Immature natural killer cell (primary cell): ENCODE results near the gene TAOK1. TPM values are rescaled to one million over a fixed set of nuclear protein-coding genes. Genes with fewer than 3 reads are reported as not detected.
A peak's percentile ranks its signal among the peaks of the same experiment; 100 is the strongest.

Source experiments
- DNase-seq, 3 donors: peaks; one replicate each; pipeline ENCODE4 v3.0.0; 2022; ENCODE audit warnings: mixed read lengths in 1 of 3
- H3K27ac Mint-ChIP-seq, 6 donors: one replicate each; pipeline ENCODE4 v1.8.0; 2020; ENCODE audit warnings: mixed read lengths in 6 of 6, mild to moderate bottlenecking in 5 of 6, inconsistent platforms in 4 of 6, moderate library complexity in 3 of 6
- H3K27me3 Mint-ChIP-seq, 3 donors: one replicate each; pipeline ENCODE4 v1.8.0; 2020 to 2021; ENCODE audit warnings: low read depth in 3 of 3, mild to moderate bottlenecking in 3 of 3, mixed read lengths in 3 of 3, moderate library complexity in 3 of 3, inconsistent platforms in 1 of 3
- H3K36me3 Mint-ChIP-seq, 3 donors: one replicate each; pipeline ENCODE4 v1.8.0; 2020; ENCODE audit warnings: mixed read lengths in 3 of 3, inconsistent platforms in 2 of 3, mild to moderate bottlenecking in 2 of 3
- H3K4me1 Mint-ChIP-seq, 2 donors: one replicate each; pipeline ENCODE4 v1.8.0; 2020; ENCODE audit warnings: inconsistent platforms in 2 of 2, mild to moderate bottlenecking in 2 of 2, mixed read lengths in 2 of 2, moderate library complexity in 1 of 2
- H3K4me3 Mint-ChIP-seq, 5 donors: one replicate each; pipeline ENCODE4 v1.8.0; 2020; ENCODE audit warnings: mild to moderate bottlenecking in 5 of 5, mixed read lengths in 5 of 5, inconsistent platforms in 3 of 5, moderate library complexity in 3 of 5
- H3K9me3 Mint-ChIP-seq, 6 donors: one replicate each; pipeline ENCODE4 v1.8.0; 2020; ENCODE audit warnings: mild to moderate bottlenecking in 6 of 6, mixed read lengths in 6 of 6, inconsistent platforms in 4 of 6, moderate library complexity in 3 of 6
- polyA plus RNA-seq, 3 donors: library from polyadenylated mRNA; unstranded; fragments of 300-500 nt; fragmentation: Illumina TruSeq; gene quantifications; one replicate each; pipeline ENCODE4 v1.2.3, GENCODE V29; 2021

The TAOK1 gene
- polyA plus RNA-seq, 3 donors from 2014 or later = 2.0 to 3.4 (median 2.2) TPM

DNA sequence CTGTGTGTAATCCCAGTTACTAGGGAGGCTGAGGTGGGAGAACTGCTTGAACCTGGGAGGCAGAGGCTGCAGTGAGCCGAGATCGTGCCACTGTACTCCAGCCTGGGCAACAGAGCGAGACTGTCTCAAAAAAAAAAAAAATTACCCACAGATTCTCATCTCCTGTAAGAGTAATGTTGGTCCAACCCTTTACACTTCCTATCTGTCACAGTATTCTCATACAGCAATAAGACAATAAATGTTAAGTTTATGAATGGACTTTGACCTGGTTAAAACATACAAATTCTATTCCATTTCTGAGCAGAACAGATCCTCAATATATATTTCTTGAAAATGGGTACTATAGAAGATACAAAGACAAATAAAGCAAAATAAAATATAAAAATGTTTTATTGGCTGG, 30.4 kb upstream of the TAOK1 start:
- no peak for DNase-seq
- Mint-ChIP-seq H3K36me3 (no peaks in the 10 kb centered on the region), H3K4me3 (no peak overlapping the region), H3K27ac (no peak overlapping the region), H3K9me3 (no peaks in the 10 kb centered on the region), H3K27me3 (peaks cover 0 to 1% (median 0%) of the 10 kb centered on the region in 3 donors), H3K4me1 (no peaks in the 10 kb centered on the region)

DNA sequence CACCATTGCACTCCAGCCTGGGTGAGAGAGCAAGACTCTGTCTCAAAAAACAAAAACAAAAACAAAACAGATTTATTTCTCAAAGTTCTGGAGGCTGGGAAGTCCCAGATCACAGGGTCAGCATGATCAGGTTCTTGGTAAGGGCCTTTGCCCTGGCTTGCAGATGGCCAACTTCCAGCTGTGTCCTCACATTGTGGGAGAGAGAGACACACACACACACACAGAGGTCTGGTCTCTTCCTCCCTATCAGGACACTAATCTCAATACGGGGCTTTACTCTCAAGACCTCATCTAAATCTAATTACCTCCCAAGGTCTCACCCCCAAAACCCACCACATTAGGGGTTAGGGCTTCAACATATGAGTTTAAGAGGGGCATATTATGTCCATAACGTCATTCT, 26.4 kb upstream of the TAOK1 start:
- Mint-ChIP-seq H3K4me1 (no peaks in the 10 kb centered on the region), H3K36me3 (no peaks in the 10 kb centered on the region), H3K27ac (no peak overlapping the region), H3K9me3 (no peaks in the 10 kb centered on the region), H3K27me3 (peaks cover 0 to 1% (median 0%) of the 10 kb centered on the region in 3 donors), H3K4me3 (no peak overlapping the region)
- DNase-seq = no peak

DNA sequence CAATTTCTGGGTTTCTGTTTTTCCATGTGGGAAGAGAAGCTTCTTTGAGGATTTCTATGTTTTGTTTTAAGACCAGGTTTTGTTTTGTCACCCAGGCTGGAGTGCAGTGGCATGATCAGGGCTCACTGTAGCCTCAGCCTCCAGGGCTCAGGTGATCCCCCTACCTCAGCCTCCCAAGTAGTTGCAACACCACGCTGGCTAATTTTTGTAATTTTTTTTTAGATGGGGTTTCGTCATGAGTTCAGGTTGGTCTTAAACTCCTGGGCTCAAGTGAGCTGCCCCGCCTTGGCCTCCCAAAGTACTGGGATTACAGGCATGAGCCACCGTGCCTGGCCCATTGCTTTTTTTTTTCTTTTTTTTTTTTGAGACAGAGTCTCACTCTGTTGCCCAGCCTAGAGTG, 25.5 kb upstream of the TAOK1 start:
- no peaks in the 10 kb centered on the region for H3K4me1 Mint-ChIP-seq
- no peaks in the 10 kb centered on the region for H3K9me3 Mint-ChIP-seq
- no peak overlapping the region for H3K4me3 Mint-ChIP-seq

DNA sequence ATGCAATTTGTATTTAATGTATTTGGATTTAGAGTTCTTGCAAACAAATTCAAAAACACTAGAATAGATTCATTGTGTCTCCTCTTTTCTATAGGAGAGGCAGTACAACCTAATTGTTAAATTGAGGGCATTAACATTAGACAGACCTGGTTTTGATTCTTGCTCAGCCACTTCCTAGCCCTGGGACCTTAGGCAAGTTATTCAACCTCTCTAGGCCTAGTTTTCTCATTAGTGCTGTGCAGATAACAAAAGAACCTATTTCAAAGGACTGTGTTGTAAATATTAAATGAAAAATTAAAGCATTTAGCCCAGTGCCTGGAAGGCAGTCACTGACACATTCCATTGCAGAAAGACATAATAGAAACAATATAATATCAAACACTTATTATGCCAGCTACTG, 22.0 kb upstream of the TAOK1 start:
- Mint-ChIP-seq H3K4me3 (no peak overlapping the region), H3K27me3 (peaks cover 0 to under 1% (median 0%) of the 10 kb centered on the region in 3 donors), H3K4me1 (no peaks in the 10 kb centered on the region), H3K9me3 (no peaks in the 10 kb centered on the region), H3K36me3 (no peaks in the 10 kb centered on the region), H3K27ac (no peak overlapping the region)
- DNase-seq = no peak

More for the DNA sequence above, 25.5 kb upstream of the TAOK1 start:
- Mint-ChIP-seq H3K27me3 (peaks cover 0 to 1% (median 0%) of the 10 kb centered on the region in 3 donors), H3K36me3 (no peaks in the 10 kb centered on the region), H3K27ac (no peak overlapping the region)
- no peak for DNase-seq

DNA sequence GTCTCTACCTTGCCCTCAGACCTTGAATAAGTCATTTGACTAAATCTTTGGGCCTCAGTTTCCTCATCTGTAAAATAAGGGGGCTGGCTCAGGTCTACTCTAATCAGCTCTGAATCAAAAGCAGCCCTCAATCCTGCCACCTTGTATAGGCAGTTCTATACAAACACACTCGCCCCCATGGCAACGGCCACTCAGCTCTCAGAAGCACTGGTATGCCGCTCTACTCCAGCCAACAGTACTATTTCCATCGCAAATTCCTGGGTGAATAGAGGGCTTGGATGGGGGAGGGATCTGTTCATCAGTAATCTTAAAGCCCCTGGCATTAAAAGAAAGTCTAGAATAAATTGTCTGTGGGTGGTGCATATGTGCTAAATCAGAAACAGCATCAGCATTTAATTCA, 21.2 kb upstream of the TAOK1 start:
- H3K9me3 Mint-ChIP-seq = no peaks in the 10 kb centered on the region
- H3K36me3 Mint-ChIP-seq = no peaks in the 10 kb centered on the region
- H3K27me3 Mint-ChIP-seq = no peaks in the 10 kb centered on the region
- H3K27ac Mint-ChIP-seq = no peak overlapping the region
- H3K4me3 Mint-ChIP-seq = no peak overlapping the region
- no peak for DNase-seq
- no peaks in the 10 kb centered on the region for H3K4me1 Mint-ChIP-seq

DNA sequence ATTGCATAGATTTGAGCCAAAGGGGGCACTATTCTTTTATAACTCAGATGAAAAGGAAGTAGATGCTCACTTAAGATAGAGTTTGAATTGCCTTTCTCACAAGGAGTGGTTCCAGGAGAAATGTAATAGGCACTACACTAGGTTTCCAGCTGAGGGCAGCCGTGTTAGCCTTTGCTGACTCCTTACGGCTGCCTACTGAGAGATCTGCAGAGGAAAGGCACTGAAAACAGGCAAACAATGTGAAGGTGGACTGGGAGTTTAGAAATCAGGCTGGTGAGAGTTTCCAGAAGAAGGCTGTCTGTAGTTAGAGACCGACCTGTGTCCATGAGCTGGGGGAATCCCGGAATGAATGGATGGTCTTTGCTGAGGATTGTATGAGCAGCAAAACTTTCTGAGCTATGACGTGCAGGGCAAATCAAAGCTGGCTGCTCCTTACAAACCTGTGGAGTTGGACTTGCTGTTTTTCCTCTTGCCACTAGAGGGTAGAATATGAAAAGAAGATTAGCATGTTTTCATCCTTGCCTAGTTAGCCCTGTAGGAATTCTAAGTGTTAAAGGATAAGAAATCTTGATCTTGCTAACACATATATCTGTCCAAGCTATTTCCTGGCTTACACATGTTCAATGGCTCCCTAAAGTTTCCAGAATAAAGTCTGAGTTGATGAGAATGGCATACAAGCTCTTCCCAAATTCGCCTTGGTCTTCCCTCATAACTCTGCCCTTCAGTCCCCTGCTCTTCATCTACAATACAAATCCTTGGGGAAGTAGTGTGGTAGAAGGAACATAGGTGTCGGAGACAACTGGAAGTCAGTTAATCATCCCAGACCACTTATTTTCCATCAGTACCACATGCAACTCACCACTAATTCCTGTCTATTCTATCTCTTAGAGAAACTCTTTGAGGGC, 20.1 kb upstream of the TAOK1 start:
- peaks cover 0 to 3% (median 0%) of the 10 kb centered on the region in 3 donors for H3K36me3 Mint-ChIP-seq

DNA sequence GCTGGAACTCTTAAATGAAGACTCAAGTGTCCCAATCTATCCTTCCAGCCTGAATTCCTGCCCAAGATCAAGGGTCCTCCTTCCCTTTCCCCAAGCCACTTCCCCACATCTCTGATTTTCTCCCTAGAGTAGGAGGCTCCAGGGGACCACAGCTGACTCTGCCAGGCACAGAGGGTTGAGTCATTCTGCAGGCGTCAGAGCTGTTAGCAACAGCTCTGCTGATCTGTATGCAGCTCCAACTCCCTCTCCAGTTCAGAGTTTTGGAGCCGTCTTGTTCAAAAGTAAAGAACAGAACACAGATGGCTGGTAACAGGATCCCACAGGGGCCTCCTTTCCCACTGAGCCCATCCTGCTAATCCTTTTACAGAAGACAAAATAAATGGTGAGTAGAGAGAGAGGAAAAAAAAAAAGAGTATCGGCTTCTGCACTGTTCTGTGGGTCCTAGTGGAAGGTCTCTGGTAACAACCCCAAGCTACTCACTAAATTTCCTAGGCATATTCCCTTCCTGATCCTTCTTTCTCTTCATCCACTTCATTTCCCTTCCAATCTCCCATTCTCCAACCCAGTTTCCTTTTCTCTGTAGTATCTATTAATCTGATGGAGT, 13.4 kb upstream of the TAOK1 start:
- Mint-ChIP-seq H3K4me1 (no peaks in the 10 kb centered on the region), H3K36me3 (peaks cover 0 to 3% (median 0%) of the 10 kb centered on the region in 3 donors), H3K27ac (no peak overlapping the region), H3K27me3 (no peaks in the 10 kb centered on the region), H3K4me3 (no peak overlapping the region), H3K9me3 (no peaks in the 10 kb centered on the region)
- DNase-seq = no peak

More for the DNA sequence above, 20.1 kb upstream of the TAOK1 start:
- Mint-ChIP-seq H3K4me1 (no peaks in the 10 kb centered on the region), H3K4me3 (no peak overlapping the region), H3K27me3 (no peaks in the 10 kb centered on the region), H3K27ac (no peak overlapping the region), H3K9me3 (no peaks in the 10 kb centered on the region)
- DNase-seq = peak; percentile 42 to 61 (median 50)

DNA sequence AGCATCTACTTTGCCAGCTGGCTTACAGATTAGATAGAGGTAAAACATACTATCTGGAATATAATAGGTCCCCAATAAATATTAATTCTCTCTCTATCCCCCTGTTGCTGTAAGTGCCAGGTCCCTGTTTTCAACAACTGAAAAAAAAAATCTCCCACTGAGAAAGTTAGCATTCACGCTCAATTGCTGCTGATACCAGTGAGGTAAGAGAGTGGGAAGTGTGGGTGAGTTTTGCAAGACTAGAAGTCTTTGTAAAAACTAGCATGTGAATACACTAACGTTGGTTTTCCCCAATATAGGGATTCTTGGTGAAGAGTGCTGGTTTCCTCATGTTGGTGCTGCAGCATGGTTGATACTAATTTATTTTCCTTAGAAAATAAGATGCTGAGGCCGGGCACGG, 11.7 kb upstream of the TAOK1 start:
- DNase-seq = no peak
- Mint-ChIP-seq H3K4me1 (no peaks in the 10 kb centered on the region), H3K4me3 (no peak overlapping the region), H3K9me3 (no peaks in the 10 kb centered on the region), H3K36me3 (peaks cover 0 to 3% (median 0%) of the 10 kb centered on the region in 3 donors), H3K27me3 (no peaks in the 10 kb centered on the region), H3K27ac (no peak overlapping the region)

DNA sequence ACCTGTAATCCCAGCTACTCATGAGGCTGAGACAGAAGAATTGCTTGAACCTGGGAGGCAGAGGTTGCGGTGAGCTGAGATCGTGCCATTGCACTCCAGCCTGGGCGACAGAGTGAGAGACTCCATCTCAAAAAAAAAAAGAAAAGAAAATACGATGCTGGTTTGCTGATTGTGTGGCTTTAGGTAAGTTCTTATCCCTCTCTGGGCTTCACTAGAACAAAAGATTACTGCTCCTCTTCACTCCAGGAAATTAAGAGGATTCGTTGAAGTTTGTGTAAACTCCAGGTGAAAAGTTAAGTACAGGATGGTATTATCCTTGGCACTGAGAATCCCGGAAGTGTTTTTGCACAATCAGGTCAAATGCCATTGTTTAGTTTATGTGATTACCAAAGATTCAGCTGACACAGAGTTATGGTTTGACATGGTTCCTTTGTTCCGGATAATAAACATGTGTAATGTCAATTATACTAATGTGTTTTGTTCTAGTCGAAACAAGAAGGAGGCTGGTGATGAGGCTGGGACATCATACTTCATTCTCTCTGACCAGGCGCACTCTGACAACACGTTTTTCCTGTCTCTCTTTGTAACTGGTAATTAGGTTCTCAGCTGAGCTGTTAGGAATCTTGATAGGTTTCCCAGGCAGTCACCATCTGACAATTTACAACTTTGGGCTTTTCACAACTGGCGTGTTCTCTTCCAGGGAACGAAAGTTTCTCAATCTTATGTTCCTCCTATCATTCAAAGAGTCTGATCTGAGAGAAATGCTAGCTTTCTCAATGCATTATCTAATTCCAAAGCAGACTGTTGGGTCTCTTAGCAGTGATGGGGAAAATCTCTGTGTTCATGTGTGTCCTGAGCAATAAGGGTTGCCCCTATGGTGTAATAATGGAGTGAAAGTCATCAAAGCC, 10.8 kb upstream of the TAOK1 start:
- Mint-ChIP-seq H3K4me1 (no peaks in the 10 kb centered on the region), H3K27ac (peak overlapping the region in 1 of 6 donors; percentile 24), H3K4me3 (no peak overlapping the region), H3K36me3 (peaks cover 0 to 3% (median 0%) of the 10 kb centered on the region in 3 donors), H3K27me3 (no peaks in the 10 kb centered on the region), H3K9me3 (no peaks in the 10 kb centered on the region)
- DNase-seq = no peak

DNA sequence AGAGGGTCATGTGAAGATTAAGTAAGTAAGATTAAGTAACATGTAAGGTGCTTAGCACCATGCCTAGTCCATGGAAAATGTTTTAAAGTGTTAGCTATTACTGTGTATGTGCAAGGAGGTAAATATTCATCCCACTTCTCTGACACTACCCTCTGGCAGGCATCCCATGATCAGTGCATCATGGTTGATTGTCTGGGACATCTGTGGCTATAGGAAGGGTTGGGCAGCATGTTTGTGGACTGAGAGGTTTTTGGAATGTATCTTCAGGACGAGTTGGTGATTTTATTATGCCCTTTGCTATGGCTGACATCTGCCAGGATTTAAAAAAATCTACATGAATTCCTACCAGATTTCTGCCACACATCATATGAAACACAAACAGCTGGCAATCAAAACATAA, 6.5 kb upstream of the TAOK1 start:
- Mint-ChIP-seq H3K36me3 (no peaks in the 10 kb centered on the region), H3K27me3 (no peaks in the 10 kb centered on the region), H3K4me1 (no peaks in the 10 kb centered on the region), H3K27ac (no peak overlapping the region), H3K9me3 (no peaks in the 10 kb centered on the region), H3K4me3 (no peak overlapping the region)
- DNase-seq = no peak

DNA sequence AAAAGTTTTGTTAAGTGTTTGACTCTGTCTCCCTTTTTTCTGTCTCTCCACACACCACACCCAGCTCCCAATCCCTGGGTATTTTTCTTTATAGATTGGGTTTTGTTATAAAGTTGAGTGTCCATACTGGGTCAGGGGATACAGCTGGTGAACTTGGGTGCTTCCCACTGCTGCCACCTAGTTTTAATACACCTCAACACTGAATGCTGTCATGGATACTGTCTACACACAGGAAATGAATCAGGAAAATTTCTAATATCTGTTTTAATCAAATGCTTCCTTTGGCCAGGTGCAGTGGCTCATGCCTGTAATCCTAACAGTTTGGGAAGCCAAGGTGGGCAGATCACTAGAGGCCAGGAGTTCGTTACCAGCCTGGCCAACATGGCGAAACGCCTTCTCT, 5.3 kb upstream of the TAOK1 start:
- H3K27ac Mint-ChIP-seq = no peak overlapping the region
- no peaks in the 10 kb centered on the region for H3K9me3 Mint-ChIP-seq
- no peak overlapping the region for H3K4me3 Mint-ChIP-seq
- DNase-seq = no peak
- H3K4me1 Mint-ChIP-seq = peaks cover 6% of the 10 kb centered on the region in 2 donors
- H3K36me3 Mint-ChIP-seq = no peaks in the 10 kb centered on the region
- H3K27me3 Mint-ChIP-seq = peaks cover 0 to 4% (median 3%) of the 10 kb centered on the region in 3 donors

DNA sequence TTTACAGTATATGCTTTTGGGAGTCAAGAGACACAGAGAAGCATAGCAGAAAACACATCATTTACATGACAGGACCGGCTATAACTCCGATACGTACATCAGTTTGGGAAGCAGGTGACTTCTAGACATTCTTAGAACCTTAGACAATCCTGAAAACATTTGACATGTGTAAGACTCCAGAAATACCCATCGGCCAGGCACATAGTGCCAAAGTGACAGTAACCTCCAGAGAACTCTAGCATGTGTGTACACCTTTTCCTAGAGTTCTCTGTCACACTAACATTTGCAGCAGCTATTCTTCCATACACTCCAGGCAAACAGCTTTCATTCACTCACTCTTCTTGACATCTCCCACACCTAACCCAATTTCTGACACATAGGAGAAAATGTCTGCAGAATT, 3.4 kb upstream of the TAOK1 start:
- DNase-seq = no peak
- Mint-ChIP-seq H3K27ac (no peak overlapping the region), H3K4me1 (peaks cover 16 to 17% of the 10 kb centered on the region in 2 donors), H3K4me3 (no peak overlapping the region), H3K27me3 (peaks cover 5 to 12% (median 11%) of the 10 kb centered on the region in 3 donors), H3K36me3 (no peaks in the 10 kb centered on the region), H3K9me3 (no peaks in the 10 kb centered on the region)

DNA sequence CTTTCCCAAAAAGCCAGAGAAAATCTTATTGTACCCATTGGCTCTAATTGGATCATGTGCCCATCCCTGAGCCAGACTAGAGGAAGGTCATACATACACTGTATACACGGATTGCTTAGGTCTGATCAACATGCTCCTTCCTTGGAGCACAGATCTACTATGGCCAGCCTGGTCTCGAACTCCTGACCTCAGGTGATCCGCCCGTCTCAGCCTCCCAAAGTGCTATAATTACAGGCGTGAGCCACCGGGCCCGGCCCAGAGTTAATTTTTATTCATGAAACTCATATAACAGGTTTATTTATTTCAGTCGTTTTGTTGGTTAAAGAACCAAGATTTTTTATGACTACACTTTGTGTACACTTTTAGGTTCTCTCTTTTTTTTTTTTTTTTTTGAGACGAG, 1.2 kb upstream of the TAOK1 start:
- DNase-seq = no peak
- Mint-ChIP-seq H3K36me3 (no peaks in the 10 kb centered on the region), H3K9me3 (no peaks in the 10 kb centered on the region), H3K27me3 (peaks cover 5 to 12% (median 11%) of the 10 kb centered on the region in 3 donors), H3K27ac (peak overlapping the region in 2 of 6 donors; percentile 12 to 28), H3K4me1 (peaks cover 36 to 39% of the 10 kb centered on the region in 2 donors), H3K4me3 (peak overlapping the region; percentile 49 to 92 (median 55))
